ENCODE data around the gene PDGFC. TPM values are rescaled to one million over a fixed set of nuclear protein-coding genes. Genes with fewer than 3 reads are reported as not detected.

The PDGFC gene
- total RNA-seq, 1 donor from 2014 or later: 47.3 TPM

GRCh38 chr4:156972379-156973015 is 898 bp upstream of the PDGFC start:
- DNase-seq: no peak

- no peak for DNase-seq
These were observed 379 bp downstream of the PDGFC start for GRCh38 chr4:156971165-156971675.

- peak; percentile 70 for DNase-seq
These were observed 966 bp downstream of the PDGFC start for GRCh38 chr4:156970501-156971164.

DNA sequence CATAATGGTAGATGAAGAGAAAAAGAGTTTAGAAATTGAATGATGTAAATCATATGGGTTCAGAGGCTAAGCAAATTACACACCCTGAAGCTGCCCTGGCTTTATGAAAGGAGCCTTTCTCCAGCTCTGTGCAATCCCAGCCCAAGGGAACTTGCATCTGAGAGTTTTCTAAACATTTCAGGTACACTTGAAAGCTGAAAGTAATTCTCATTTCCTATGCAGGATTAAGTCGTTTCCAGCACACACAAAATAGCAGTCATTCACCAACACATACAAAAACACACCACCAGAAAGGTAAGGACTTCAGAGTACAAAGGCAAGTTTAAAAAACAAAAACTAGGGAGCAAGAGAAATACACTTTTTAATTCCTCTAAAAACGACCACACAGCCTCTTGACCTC is 1.7 kb downstream of the PDGFC start:
- DNase-seq: no peak

GRCh38 chr4:156969101-156969500 is 2.5 kb downstream of the PDGFC start:
- no peak for DNase-seq

GRCh38 chr4:156968479-156968984 is 3.1 kb downstream of the PDGFC start:
- peak; percentile 82 for DNase-seq

DNA sequence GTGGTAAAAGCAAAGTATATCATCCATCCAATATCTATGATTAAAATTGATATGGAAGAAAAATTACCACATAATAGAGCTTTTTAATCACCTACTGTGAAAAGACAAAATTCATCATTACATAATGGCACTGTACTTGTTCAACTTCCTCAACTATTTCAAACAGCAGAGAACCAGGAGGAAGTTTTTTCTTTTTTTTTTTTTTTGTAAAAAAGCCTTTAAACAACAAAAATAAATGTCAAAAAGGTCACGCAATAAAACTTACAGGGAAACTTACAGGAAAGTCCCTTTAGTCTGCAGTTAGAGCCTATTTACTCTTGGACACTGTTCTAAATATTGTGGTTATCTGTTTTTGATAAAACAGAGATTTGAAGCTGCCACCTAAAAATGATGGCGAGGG is 4.8 kb downstream of the PDGFC start:
- no peak for DNase-seq

DNA sequence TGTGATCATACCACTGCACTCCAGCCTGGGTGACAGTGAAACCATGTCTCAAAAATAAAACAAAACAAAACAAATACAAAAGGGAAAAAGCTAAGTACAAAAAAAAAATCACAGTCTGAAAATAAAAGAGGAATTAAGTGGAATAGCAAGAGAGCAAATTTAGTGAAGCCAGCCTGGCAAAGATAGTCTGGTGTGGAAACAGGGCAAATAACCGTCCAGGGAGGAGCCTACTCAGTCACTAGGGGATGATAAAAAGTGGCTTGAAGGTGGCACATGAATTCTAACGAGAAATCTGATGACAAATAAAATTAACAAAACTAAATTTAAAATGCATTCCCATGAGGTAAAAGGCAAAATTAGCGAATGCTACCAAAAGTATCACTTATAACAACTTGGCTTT is 8.2 kb downstream of the PDGFC start:
- no peak for DNase-seq

GRCh38 chr4:156962528-156962974 is 9.0 kb downstream of the PDGFC start:
- no peak for DNase-seq

- DNase-seq: no peak
These were observed 9.6 kb downstream of the PDGFC start for GRCh38 chr4:156962058-156962358.

- DNase-seq: no peak
These were observed 10.2 kb downstream of the PDGFC start for GRCh38 chr4:156961196-156962057.

- DNase-seq: no peak
These were observed 12.3 kb downstream of the PDGFC start for GRCh38 chr4:156959298-156959702.

- no peak for DNase-seq
These were observed 13.1 kb downstream of the PDGFC start for GRCh38 chr4:156958276-156959074.

- no peak for DNase-seq
These were observed 14.0 kb downstream of the PDGFC start for GRCh38 chr4:156957556-156957955.

DNA sequence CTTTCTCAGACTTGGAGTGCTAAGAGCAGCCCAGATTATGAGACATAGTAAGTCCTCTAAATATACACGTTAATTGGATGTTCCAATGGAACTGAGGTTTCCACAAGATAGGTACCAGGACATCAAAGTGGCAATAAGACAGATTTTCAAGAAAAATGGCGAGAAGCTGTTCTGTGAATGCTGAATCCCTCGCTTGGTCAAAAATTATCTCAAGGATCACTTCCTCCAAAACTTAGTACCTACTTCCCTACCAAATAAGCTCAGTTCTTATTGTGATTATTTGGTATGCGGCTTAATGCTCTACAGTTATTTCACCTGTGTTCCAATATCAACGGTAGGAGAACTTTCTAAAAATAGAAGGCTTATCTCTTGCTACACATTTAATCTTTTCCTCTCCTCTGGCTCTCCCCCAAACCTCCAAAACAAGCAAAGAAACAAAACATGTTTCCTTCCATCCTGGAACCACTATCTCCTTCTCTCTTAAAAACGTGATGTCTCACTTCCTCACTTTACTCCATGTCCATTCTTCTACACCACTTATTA is 14.7 kb downstream of the PDGFC start:
- no peak for DNase-seq

DNA sequence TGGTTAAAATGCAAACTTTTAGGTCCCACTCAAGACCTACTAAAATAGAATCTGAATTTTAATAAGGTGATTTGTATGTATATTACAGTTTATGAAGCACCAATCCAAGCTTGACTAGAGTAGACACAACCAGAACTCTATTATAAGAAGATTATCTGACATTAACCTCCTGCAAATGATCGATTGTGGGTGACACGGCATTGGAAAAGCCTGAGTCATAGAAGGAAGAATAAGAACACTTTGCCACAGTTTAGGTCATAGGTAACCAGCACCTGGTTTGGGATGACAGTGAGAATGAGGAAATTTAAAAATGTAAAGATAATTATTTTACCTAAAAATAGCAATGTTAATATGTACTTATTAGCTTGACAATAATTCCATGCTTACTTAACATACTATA is 15.2 kb downstream of the PDGFC start:
- no peak for DNase-seq

DNA sequence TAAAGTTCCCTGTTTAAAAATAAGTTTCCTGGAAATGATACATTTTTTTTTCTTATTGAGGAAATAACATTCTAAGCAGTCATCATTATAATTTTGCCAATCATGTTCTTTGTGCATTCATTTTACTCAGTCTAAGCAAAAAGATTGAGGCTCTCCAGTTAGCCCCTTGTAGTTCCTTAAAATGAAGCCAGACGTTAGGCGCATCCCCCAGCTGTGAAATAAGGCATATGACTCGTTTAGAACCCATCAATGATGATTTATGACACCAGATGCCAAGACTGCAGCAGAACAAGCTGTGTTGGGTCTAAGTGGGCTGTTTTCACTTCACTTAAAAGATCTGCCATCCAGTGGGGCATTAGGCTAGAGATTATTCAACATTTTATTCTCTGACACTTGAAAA is 17.0 kb downstream of the PDGFC start:
- DNase-seq: no peak

DNA sequence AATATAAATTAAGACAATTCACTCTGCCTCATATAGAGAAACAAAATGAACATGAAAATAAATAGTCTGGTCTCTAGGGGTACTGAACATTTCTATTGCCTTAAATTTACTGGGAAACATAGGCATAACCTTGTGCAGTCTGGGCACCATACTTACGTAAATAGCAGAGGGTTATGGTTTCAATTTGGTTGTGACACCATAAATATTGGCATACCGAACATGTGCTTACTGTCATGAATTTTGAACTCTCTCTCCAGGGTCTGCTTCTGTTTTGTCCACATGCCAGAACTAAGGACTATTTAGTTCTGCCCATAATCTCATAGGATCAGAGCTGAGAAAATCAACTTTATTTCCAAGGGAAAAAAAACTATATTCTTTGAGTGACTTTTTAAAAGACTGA is 17.6 kb downstream of the PDGFC start:
- DNase-seq: no peak

- no peak for DNase-seq
These were observed 18.6 kb downstream of the PDGFC start for GRCh38 chr4:156953001-156953400.

- DNase-seq: no peak
These were observed 19.4 kb downstream of the PDGFC start for GRCh38 chr4:156952078-156952759.

DNA sequence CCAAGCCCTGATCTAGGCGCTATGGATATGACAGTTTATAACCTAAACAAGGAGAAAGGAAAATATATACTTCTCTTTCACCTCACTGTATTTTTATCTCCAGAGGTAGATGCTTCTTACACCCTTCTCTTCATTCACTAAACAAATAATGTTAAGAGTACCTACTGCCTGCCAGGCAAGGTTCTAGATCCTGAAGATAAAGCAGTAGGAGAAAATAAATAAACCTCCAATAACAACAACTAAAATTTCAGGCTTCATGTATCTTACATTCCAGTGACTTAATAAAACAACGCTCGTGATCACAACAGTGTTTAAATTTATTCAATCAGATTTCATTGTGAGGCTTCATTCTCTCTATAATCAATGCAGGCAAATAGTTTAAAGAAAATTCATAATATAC is 20.7 kb downstream of the PDGFC start:
- no peak for DNase-seq

DNA sequence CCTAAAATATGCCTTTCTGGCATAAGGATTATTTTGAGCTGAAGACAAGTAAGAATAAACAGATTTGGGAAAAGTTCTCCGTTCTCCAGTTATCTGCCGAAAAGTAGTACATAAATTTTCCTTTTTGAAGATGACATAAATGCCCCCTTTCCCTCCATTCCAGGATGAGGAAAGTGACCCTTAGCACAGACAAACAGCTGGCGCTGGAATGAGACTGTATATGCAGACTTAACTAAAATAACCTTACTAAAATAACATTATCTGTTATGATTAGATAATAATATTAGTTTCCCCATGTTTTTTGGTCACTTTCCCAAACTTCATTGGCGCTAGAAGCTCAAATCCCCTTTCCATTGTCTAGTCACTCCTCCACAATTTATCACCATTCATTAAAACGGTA is 21.5 kb downstream of the PDGFC start:
- no peak for DNase-seq
